Activated B cell treated with CpG ODN at 0.5 μM for 24 hours (primary cell): ENCODE results near the gene MINDY4B. TPM values are rescaled to one million over a fixed set of nuclear protein-coding genes. Genes with fewer than 3 reads are reported as not detected.

ENCODE experiments used
- ATAC-seq: fragments of 200-7000 bp; cut with Tn5 transposase; one replicate; pipeline ENCODE4 v1.10.0; 2021; ENCODE audit warnings: low read depth, mild to moderate bottlenecking, moderate library complexity
- CTCF ChIA-PET: fragments of 350-600 bp; sonication (Branson Sonifier 250); formaldehyde crosslinking; loops from one replicate; lab custom pipeline; 2021; ENCODE audit warnings: antibody characterized with exemption; lab: Charles Lee
- POLR2A ChIA-PET: fragments of 350-600 bp; sonication (Branson Sonifier 250); formaldehyde crosslinking; loops from one replicate; lab custom pipeline; 2021; ENCODE audit warnings: antibody characterized with exemption; lab: Charles Lee
- DNase-seq: peaks from one replicate; pipeline ENCODE4 v3.0.0; 2022
- H3K27ac Mint-ChIP-seq: one replicate; pipeline ENCODE4 v1.8.0; 2020; ENCODE audit warnings: mixed read lengths
- H3K27me3 Mint-ChIP-seq: one replicate; pipeline ENCODE4 v1.8.0; 2021; ENCODE audit warnings: mixed read lengths
- H3K36me3 Mint-ChIP-seq: one replicate; pipeline ENCODE4 v1.8.0; 2021; ENCODE audit warnings: low read depth, mixed read lengths
- H3K4me1 Mint-ChIP-seq: one replicate; pipeline ENCODE4 v1.8.0; 2021; ENCODE audit warnings: mixed read lengths
- H3K4me3 Mint-ChIP-seq: one replicate; pipeline ENCODE4 v1.8.0; 2020; ENCODE audit warnings: mild to moderate bottlenecking, mixed read lengths
- H3K9me3 Mint-ChIP-seq: one replicate; pipeline ENCODE4 v1.8.0; 2020; ENCODE audit warnings: mixed read lengths
- intact Hi-C: fragments of 100-400 bp; cut with micrococcal nuclease; formaldehyde crosslinking; loops from one replicate; pipeline ENCODE4 v1.15.1; 2024
- total RNA-seq: library from RNA; stranded (reverse); gene quantifications from 2 replicates; pipeline ENCODE4 v1.2.3, GENCODE V29; 2022
- TF ChIP-seq, protein P1 (sequence below): fragments of 200-600 bp; IDR thresholded peaks from one replicate; pipeline ENCODE4 v1.8.0; 2022; ENCODE audit warnings: antibody characterized with exemption, mild to moderate bottlenecking

MINDY4B gene
- total RNA-seq, 1 donor from 2014 or later, result not detected

DNA sequence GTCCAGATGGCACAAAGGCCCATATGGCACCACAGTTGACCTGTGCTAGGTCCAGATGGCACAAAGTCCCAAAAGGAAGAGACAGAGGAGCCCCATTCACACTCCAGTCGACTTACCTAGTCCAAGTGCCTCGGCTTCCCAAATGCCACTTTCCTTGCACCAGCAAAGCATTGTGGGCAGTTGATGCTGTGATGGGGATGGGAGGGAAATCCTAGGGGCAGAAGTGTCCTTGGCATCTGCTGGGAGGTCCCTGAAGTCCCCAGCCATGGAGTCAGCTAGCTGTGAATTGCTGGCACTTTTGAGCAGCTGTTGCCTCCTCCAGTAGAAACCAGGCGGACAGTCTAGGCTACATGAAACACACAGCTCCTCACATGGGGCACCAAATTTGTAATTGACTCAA lies 82.0 kb downstream of the MINDY4B start:
- H3K4me1 Mint-ChIP-seq, result no peaks in the 10 kb centered on the region
- no peak overlapping the region for H3K4me3 Mint-ChIP-seq
- DNase-seq (no peak), ATAC-seq (no peak)
- intact Hi-C loops, result no loop called here
- no peak overlapping the region for H3K27ac Mint-ChIP-seq
- ChIA-PET CTCF (no interaction called here), POLR2A (no interaction called here)
- peaks cover 4% of the 10 kb centered on the region for H3K27me3 Mint-ChIP-seq
- no peaks in the 10 kb centered on the region for H3K9me3 Mint-ChIP-seq
- H3K36me3 Mint-ChIP-seq, result no peaks in the 10 kb centered on the region
- TF ChIP-seq, protein P1, sequence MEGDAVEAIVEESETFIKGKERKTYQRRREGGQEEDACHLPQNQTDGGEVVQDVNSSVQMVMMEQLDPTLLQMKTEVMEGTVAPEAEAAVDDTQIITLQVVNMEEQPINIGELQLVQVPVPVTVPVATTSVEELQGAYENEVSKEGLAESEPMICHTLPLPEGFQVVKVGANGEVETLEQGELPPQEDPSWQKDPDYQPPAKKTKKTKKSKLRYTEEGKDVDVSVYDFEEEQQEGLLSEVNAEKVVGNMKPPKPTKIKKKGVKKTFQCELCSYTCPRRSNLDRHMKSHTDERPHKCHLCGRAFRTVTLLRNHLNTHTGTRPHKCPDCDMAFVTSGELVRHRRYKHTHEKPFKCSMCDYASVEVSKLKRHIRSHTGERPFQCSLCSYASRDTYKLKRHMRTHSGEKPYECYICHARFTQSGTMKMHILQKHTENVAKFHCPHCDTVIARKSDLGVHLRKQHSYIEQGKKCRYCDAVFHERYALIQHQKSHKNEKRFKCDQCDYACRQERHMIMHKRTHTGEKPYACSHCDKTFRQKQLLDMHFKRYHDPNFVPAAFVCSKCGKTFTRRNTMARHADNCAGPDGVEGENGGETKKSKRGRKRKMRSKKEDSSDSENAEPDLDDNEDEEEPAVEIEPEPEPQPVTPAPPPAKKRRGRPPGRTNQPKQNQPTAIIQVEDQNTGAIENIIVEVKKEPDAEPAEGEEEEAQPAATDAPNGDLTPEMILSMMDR, result no peak

DNA sequence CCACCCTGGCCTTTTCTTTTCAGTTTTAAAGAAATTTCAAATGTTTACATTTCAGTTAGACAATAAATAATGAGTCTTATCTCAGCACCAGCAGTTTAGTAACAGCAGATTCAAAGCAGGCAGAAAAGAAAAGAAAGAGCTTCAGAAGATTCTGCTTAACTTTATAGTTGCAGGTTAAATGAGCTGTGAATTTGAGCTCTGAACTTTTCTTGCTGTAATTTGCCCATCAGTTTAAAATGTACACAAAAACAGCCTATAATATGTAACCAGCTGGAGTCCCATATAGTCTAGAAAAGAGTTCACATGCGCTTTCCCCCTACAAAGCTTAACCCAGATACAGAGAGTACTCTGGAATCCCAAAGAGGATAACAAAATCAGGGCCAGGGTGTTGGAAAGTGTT lies 82.6 kb downstream of the MINDY4B start:
- intact Hi-C loops, result no loop called here
- no peaks in the 10 kb centered on the region for H3K36me3 Mint-ChIP-seq
- CTCF ChIA-PET, result interaction anchor here (0.8 kb wide), 1 partner anchor 35 kb away, joined by 3 read pairs; no protein-coding TSS in a partner anchor
- H3K9me3 Mint-ChIP-seq, result no peaks in the 10 kb centered on the region
- ATAC-seq (no peak), DNase-seq (no peak)
- TF ChIP-seq, protein P1, result no peak
- no peak overlapping the region for H3K4me3 Mint-ChIP-seq
- H3K4me1 Mint-ChIP-seq, result no peaks in the 10 kb centered on the region
- POLR2A ChIA-PET, result no interaction called here
- peaks cover under 1% of the 10 kb centered on the region for H3K27me3 Mint-ChIP-seq
- H3K27ac Mint-ChIP-seq, result no peak overlapping the region

Other genes with a start within 250 kb of the MINDY4B start
- not detected in 2 replicates for gene ERICH6, start 201.5 kb downstream of the MINDY4B start, total RNA-seq
- gene SIAH2, start 142.3 kb downstream of the MINDY4B start, total RNA-seq, result 44.5 and 44.7 TPM in 2 replicates
- not detected in 2 replicates for gene CLRN1, start 67.3 kb upstream of the MINDY4B start, total RNA-seq
- gene MED12L, start 180.2 kb upstream of the MINDY4B start, total RNA-seq, result 1.5 and 2.6 TPM in 2 replicates